WTC11 (cell line): ENCODE results near the gene GRM5. TPM values are rescaled to one million over a fixed set of nuclear protein-coding genes. Genes with fewer than 3 reads are reported as not detected.

Experiments
- ATAC-seq: fragments of 200-7000 bp; cut with Tn5 transposase; 2 replicates; pipeline ENCODE4 v1.10.0; 2021; ENCODE audit warnings: mild to moderate bottlenecking, moderate library complexity
- CTCF ChIA-PET: fragments of 300-600 bp; sonication (Branson Sonifier 250); formaldehyde crosslinking; loops from one replicate; lab custom pipeline; 2021; ENCODE audit warnings: antibody characterized with exemption; lab: Charles Lee
- POLR2A ChIA-PET: fragments of 350-600 bp; sonication (Branson Sonifier 250); formaldehyde crosslinking; loops from one replicate; lab custom pipeline; 2021; ENCODE audit warnings: antibody characterized with exemption; lab: Charles Lee
- DNase-seq: peaks from one replicate; pipeline ENCODE4 v3.0.0; 2021; ENCODE audit warnings: low spot score
- H3K27ac Mint-ChIP-seq: 2 replicates; pipeline ENCODE4 v1.8.0; 2021; ENCODE audit warnings: mixed read lengths
- H3K27me3 Mint-ChIP-seq: 2 replicates; pipeline ENCODE4 v1.8.0; 2021; ENCODE audit warnings: low read depth, mild to moderate bottlenecking, moderate library complexity, mixed read lengths
- H3K36me3 Mint-ChIP-seq: 2 replicates; pipeline ENCODE4 v1.8.0; 2021; ENCODE audit warnings: mixed read lengths
- H3K4me1 Mint-ChIP-seq: 2 replicates; pipeline ENCODE4 v1.8.0; 2022; ENCODE audit warnings: mixed read lengths
- H3K4me3 Mint-ChIP-seq: 2 replicates; pipeline ENCODE4 v1.8.0; 2021; ENCODE audit warnings: mild to moderate bottlenecking, moderate library complexity, mixed read lengths
- H3K9me3 Mint-ChIP-seq: 2 replicates; pipeline ENCODE4 v1.8.0; 2021; ENCODE audit warnings: mixed read lengths
- EMX1 ChIP-seq: fragments of 250-450 bp; sonication (Bioruptor Pico); IDR thresholded peaks from 2 replicates; pipeline ENCODE4 v1.8.0; 2021; ENCODE audit warnings: mild to moderate bottlenecking
- FOXJ3 ChIP-seq: sonication (generic); formaldehyde crosslinking; IDR thresholded peaks from 2 replicates; pipeline ENCODE4 v1.9.0; 2021; ENCODE audit warnings: missing genetic modification reagents, mild to moderate bottlenecking, borderline replicate concordance
- JAZF1 ChIP-seq: fragments of 250-450 bp; sonication (Bioruptor Pico); IDR thresholded peaks from 2 replicates; pipeline ENCODE4 v1.9.0; 2021; ENCODE audit warnings: moderate library complexity, mild to moderate bottlenecking, inconsistent platforms
- NR2C2 ChIP-seq: sonication (generic); formaldehyde crosslinking; IDR thresholded peaks from 2 replicates; pipeline ENCODE4 v1.8.0; 2022; ENCODE audit warnings: mild to moderate bottlenecking, missing genetic modification reagents
- NR3C1 ChIP-seq: sonication (generic); formaldehyde crosslinking; conservative IDR thresholded peaks from 2 replicates; pipeline ENCODE4 v1.8.1; 2023; ENCODE audit warnings: low read depth, mild to moderate bottlenecking, missing genetic modification reagents
- OVOL2 ChIP-seq: fragments of 250-450 bp; sonication (Bioruptor Pico); IDR thresholded peaks from 2 replicates; pipeline ENCODE4 v1.9.0; 2021; ENCODE audit warnings: mild to moderate bottlenecking, borderline replicate concordance
- SMAD3 ChIP-seq: sonication (generic); formaldehyde crosslinking; IDR thresholded peaks from 2 replicates; pipeline ENCODE4 v1.8.0; 2022; ENCODE audit warnings: missing genetic modification reagents, mild to moderate bottlenecking, borderline replicate concordance
- TCF7 ChIP-seq: sonication (generic); formaldehyde crosslinking; IDR thresholded peaks from 2 replicates; pipeline ENCODE4 v1.8.0; 2022; ENCODE audit warnings: mild to moderate bottlenecking, low read depth, missing genetic modification reagents, moderate library complexity
- TEAD1 ChIP-seq: sonication (generic); formaldehyde crosslinking; IDR thresholded peaks from 2 replicates; pipeline ENCODE4 v1.8.0; 2022; ENCODE audit warnings: mild to moderate bottlenecking, missing genetic modification reagents
- ZNF121 ChIP-seq: sonication (generic); formaldehyde crosslinking; IDR thresholded peaks from 2 replicates; pipeline ENCODE4 v1.8.0; 2023; ENCODE audit warnings: missing genetic modification reagents
- ZNF232 ChIP-seq: sonication (generic); formaldehyde crosslinking; IDR thresholded peaks from 2 replicates; pipeline ENCODE4 v1.8.0; 2022; ENCODE audit warnings: mild to moderate bottlenecking, missing genetic modification reagents
- ZNF263 ChIP-seq: sonication (generic); formaldehyde crosslinking; IDR thresholded peaks from 2 replicates; pipeline ENCODE4 v1.8.1; 2022; ENCODE audit warnings: low read depth, mild to moderate bottlenecking, moderate library complexity, missing genetic modification reagents
- ZNF423 ChIP-seq: fragments of 250-450 bp; sonication (Bioruptor Pico); IDR thresholded peaks from 2 replicates; pipeline ENCODE4 v2.1.2; 2022; ENCODE audit warnings: mild to moderate bottlenecking, moderate library complexity
- total RNA-seq: library from RNA; stranded (reverse); gene quantifications from 3 replicates; pipeline ENCODE4 v1.2.3, GENCODE V29; 2021
- TF ChIP-seq, protein P1 (sequence below): sonication (generic); formaldehyde crosslinking; IDR thresholded peaks from 2 replicates; pipeline ENCODE4 v1.8.0; 2022; ENCODE audit warnings: mild to moderate bottlenecking, missing genetic modification reagents
- TF ChIP-seq, protein P2 (sequence below): fragments of 200-600 bp; IDR thresholded peaks from 2 replicates; pipeline ENCODE4 v1.8.0; 2022; ENCODE audit warnings: antibody characterized with exemption
- TF ChIP-seq, protein P3 (sequence below): sonication (generic); formaldehyde crosslinking; IDR thresholded peaks from 2 replicates; pipeline ENCODE4 v1.8.1; 2022; ENCODE audit warnings: mild to moderate bottlenecking, moderate library complexity, missing genetic modification reagents
- TF ChIP-seq, protein P4 (sequence below): fragments of 250-450 bp; sonication (Bioruptor Pico); IDR thresholded peaks from 2 replicates; pipeline ENCODE4 v1.9.0; 2021; ENCODE audit warnings: mild to moderate bottlenecking
- TF ChIP-seq, protein P5 (sequence below): sonication (generic); formaldehyde crosslinking; IDR thresholded peaks from 2 replicates; pipeline ENCODE4 v1.8.1; 2023; ENCODE audit warnings: mild to moderate bottlenecking, missing genetic modification reagents, moderate library complexity
- TF ChIP-seq, protein P6 (sequence below): sonication (generic); formaldehyde crosslinking; IDR thresholded peaks from 2 replicates; pipeline ENCODE4 v1.8.0; 2022; ENCODE audit warnings: mild to moderate bottlenecking, missing genetic modification reagents
- TF ChIP-seq, protein P7 (sequence below): sonication (generic); formaldehyde crosslinking; IDR thresholded peaks from 2 replicates; pipeline ENCODE4 v1.8.1; 2023; ENCODE audit warnings: mild to moderate bottlenecking, moderate library complexity, missing genetic modification reagents

The GRM5 gene
- total RNA-seq, 1 experiment from 2014 or later, result 0.13 TPM

DNA sequence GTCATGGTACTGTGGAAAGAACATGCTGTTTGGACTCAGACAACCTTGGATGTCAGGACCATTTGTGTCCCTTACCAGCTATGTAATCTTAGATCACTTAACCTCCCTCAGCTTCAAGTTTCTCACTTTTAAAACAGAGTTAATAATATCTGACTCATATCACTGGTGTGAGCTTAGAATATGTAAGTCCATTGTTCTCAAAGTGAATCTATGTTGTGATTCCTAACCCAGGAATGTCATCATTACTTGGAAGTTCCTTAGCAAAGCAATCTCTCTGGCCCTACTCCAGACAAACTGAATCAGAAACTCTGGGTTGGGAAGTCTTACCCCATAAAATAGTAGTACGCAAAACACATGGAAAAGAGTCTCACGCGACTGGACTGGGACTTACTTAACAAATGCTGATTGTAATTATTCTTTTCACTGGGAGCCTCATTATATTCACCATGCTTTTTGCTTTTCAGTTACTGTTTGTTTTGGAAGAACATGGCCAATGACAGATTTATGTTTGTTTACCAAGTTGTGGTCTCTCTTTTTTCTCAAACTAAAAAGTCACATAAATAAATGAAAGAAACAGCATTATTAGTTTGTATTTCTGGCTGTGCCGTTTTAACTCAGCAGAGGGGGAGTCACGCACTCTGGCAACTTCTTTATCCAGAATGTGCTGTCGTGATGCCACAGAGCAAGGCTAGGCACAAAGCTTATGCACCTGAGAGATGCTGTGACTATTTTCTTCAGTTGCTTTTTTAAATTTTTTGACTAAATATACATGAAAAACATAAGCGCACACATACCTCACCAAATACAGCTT lies 510.6 kb downstream of the GRM5 start:
- Mint-ChIP-seq H3K27me3 (no peaks in the 10 kb centered on the region), H3K9me3 (peaks cover 10% of the 10 kb centered on the region), H3K36me3 (peaks cover 3% of the 10 kb centered on the region), H3K4me1 (peaks cover 21% of the 10 kb centered on the region), H3K4me3 (no peak overlapping the region), H3K27ac (no peak overlapping the region)
- ChIA-PET POLR2A (no interaction called here), CTCF (no interaction called here)
- ATAC-seq (no peak), DNase-seq (no peak)
- TF ChIP-seq, protein P1, sequence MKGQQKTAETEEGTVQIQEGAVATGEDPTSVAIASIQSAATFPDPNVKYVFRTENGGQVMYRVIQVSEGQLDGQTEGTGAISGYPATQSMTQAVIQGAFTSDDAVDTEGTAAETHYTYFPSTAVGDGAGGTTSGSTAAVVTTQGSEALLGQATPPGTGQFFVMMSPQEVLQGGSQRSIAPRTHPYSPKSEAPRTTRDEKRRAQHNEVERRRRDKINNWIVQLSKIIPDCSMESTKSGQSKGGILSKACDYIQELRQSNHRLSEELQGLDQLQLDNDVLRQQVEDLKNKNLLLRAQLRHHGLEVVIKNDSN (CRISPR knock-in tag), result no peak
- TF ChIP-seq, protein P2, sequence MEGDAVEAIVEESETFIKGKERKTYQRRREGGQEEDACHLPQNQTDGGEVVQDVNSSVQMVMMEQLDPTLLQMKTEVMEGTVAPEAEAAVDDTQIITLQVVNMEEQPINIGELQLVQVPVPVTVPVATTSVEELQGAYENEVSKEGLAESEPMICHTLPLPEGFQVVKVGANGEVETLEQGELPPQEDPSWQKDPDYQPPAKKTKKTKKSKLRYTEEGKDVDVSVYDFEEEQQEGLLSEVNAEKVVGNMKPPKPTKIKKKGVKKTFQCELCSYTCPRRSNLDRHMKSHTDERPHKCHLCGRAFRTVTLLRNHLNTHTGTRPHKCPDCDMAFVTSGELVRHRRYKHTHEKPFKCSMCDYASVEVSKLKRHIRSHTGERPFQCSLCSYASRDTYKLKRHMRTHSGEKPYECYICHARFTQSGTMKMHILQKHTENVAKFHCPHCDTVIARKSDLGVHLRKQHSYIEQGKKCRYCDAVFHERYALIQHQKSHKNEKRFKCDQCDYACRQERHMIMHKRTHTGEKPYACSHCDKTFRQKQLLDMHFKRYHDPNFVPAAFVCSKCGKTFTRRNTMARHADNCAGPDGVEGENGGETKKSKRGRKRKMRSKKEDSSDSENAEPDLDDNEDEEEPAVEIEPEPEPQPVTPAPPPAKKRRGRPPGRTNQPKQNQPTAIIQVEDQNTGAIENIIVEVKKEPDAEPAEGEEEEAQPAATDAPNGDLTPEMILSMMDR, result no peak
- TF ChIP-seq NR2C2 (CRISPR knock-in tag), result no peak

DNA sequence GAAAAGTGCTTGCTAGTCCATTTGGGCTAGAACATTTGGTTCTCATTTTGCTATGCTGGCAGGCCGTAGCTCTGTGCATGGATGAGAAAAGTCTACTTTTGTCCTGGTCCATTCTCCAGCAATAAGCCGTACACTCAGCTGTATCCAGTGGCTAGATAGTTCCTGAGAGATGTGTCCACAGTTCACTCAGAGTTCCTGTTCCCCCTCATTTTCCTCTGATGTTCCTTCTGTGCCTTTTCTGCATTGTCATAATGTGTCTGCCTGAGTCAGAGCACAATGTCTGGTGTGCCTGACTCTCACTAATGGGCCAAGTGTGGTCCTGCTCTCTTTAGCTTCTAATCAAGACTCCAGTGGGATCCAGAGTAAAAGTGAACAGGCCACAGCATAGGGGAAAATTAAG lies 512.6 kb downstream of the GRM5 start:
- ATAC-seq, result no peak
- TF ChIP-seq, protein P3, sequence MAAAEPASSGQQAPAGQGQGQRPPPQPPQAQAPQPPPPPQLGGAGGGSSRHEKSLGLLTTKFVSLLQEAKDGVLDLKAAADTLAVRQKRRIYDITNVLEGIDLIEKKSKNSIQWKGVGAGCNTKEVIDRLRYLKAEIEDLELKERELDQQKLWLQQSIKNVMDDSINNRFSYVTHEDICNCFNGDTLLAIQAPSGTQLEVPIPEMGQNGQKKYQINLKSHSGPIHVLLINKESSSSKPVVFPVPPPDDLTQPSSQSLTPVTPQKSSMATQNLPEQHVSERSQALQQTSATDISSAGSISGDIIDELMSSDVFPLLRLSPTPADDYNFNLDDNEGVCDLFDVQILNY (CRISPR knock-in tag), result no peak
- TF ChIP-seq, protein P4, sequence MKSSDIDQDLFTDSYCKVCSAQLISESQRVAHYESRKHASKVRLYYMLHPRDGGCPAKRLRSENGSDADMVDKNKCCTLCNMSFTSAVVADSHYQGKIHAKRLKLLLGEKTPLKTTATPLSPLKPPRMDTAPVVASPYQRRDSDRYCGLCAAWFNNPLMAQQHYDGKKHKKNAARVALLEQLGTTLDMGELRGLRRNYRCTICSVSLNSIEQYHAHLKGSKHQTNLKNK, result no peak
- TF ChIP-seq, protein P5, sequence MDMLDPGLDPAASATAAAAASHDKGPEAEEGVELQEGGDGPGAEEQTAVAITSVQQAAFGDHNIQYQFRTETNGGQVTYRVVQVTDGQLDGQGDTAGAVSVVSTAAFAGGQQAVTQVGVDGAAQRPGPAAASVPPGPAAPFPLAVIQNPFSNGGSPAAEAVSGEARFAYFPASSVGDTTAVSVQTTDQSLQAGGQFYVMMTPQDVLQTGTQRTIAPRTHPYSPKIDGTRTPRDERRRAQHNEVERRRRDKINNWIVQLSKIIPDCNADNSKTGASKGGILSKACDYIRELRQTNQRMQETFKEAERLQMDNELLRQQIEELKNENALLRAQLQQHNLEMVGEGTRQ (CRISPR knock-in tag), result no peak
- TF ChIP-seq, protein P6, sequence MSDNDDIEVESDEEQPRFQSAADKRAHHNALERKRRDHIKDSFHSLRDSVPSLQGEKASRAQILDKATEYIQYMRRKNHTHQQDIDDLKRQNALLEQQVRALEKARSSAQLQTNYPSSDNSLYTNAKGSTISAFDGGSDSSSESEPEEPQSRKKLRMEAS (CRISPR knock-in tag), result no peak
- TF ChIP-seq ZNF423 (CRISPR knock-in tag) (no peak), ZNF232 (CRISPR knock-in tag) (no peak), ZNF263 (no peak), NR3C1 (no peak), TCF7 (CRISPR knock-in tag) (no peak), ZNF121 (no peak), JAZF1 (CRISPR knock-in tag) (no peak), EMX1 (CRISPR knock-in tag) (no peak), TEAD1 (CRISPR knock-in tag) (no peak), SMAD3 (CRISPR knock-in tag) (no peak), OVOL2 (CRISPR knock-in tag) (no peak), FOXJ3 (CRISPR knock-in tag) (no peak)
- TF ChIP-seq, protein P2, result no peak
- TF ChIP-seq, protein P7, sequence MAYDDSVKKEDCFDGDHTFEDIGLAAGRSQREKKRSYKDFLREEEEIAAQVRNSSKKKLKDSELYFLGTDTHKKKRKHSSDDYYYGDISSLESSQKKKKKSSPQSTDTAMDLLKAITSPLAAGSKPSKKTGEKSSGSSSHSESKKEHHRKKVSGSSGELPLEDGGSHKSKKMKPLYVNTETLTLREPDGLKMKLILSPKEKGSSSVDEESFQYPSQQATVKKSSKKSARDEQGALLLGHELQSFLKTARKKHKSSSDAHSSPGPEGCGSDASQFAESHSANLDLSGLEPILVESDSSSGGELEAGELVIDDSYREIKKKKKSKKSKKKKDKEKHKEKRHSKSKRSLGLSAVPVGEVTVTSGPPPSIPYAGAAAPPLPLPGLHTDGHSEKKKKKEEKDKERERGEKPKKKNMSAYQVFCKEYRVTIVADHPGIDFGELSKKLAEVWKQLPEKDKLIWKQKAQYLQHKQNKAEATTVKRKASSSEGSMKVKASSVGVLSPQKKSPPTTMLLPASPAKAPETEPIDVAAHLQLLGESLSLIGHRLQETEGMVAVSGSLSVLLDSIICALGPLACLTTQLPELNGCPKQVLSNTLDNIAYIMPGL (CRISPR knock-in tag), result no peak
- TF ChIP-seq, all 79 proteins: peak for 0
- CTCF ChIA-PET, result interaction anchor here (1.4 to 1.8 kb wide), 2 partner anchors 9 to 16 kb away, joined by 8 to 12 read pairs; no protein-coding TSS in a partner anchor

More for the DNA sequence above, 512.6 kb downstream of the GRM5 start:
- Mint-ChIP-seq H3K27me3 (no peaks in the 10 kb centered on the region), H3K4me1 (peaks cover 15% of the 10 kb centered on the region), H3K4me3 (no peak overlapping the region), H3K36me3 (peaks cover 3% of the 10 kb centered on the region), H3K9me3 (peaks cover 10% of the 10 kb centered on the region), H3K27ac (no peak overlapping the region)
- POLR2A ChIA-PET, result no interaction called here
- no peak for DNase-seq
